Uterus (tissue), 2 donors: ENCODE results near the gene SCFD2.

Experiments used
- CTCF ChIP-seq, 4 experiments: fragments of 200-600 bp in 2 of 4; fragments of 450-650 bp in 2 of 4; sonication (generic) in 2 of 4; IDR thresholded peaks; one replicate each; pipeline ENCODE4 v1.5.1; 2016 to 2019; ENCODE audit warnings: antibody characterized with exemption in 4 of 4, mild to moderate bottlenecking in 2 of 4, moderate library complexity in 1 of 4
- POLR2A ChIP-seq, 2 donors: fragments of 450-650 bp; IDR thresholded peaks; one replicate each; pipeline ENCODE4 v1.6.1; 2016; ENCODE audit warnings: antibody characterized with exemption in 2 of 2, mild to moderate bottlenecking in 1 of 2, moderate library complexity in 1 of 2

- TF ChIP-seq CTCF (IDR thresholded peaks at IDR 0.05) = no peak
- no peak for TF ChIP-seq POLR2A (IDR thresholded peaks at IDR 0.05)
Measured at GRCh38 chr4:52961666-52962412, 404.0 kb downstream of the SCFD2 start.
